A549 (cell line): Measurements from ENCODE around the gene HAUS8. TPM values are rescaled to one million over a fixed set of nuclear protein-coding genes. Genes with fewer than 3 reads are reported as not detected.
A peak's percentile ranks its signal among the peaks of the same experiment; 100 is the strongest.

Experiments used
- ATAC-seq, 2 experiments: fragments of 200-7000 bp in 1 of 2; fragments of >200 bp in 1 of 2; cut with Nextera tagmentation in 1 of 2; cut with Tn5 transposase in 1 of 2; 3 replicates each; pipeline versions ENCODE4 v1.8.0 to v1.9.1; 2018 to 2020; ENCODE audit warnings: mild to moderate bottlenecking in 1 of 2, moderate library complexity in 1 of 2
- CTCF ChIA-PET: fragments of 300-600 bp; sonication (Branson Sonifier 250); formaldehyde crosslinking; extraction: SDS; loops from one replicate; lab custom pipeline; 2021; ENCODE audit warnings: antibody characterized with exemption, inconsistent platforms; lab: Yijun Ruan, JAX
- POLR2A ChIA-PET: fragments of 350-600 bp; formaldehyde crosslinking; extraction: SDS; loops from one replicate; lab custom pipeline; 2021; ENCODE audit warnings: antibody characterized with exemption, inconsistent platforms; lab: Yijun Ruan, JAX
- DNase-seq, 2 experiments: peaks; one replicate each; pipeline versions ENCODE4 v3.0.0 to v3.0.0-alpha.2; 2011 to 2016; ENCODE audit warnings: low read depth in 1 of 2, low spot score in 1 of 2
- FAIRE-seq: peaks from 2 replicates; lab custom pipeline; 2011; peaks lifted over from hg19 to GRCh38; lab: Jason Lieb, UNC
- H3K27ac ChIP-seq, 2 experiments: fragments of >200 bp; sonication (Bioruptor Twin); formaldehyde crosslinking; 3 replicates each; pipeline ENCODE4 v1.5.1; 2016 to 2017
- H3K4me1 ChIP-seq: fragments of >200 bp; sonication (Bioruptor Twin); formaldehyde crosslinking; 3 replicates; pipeline ENCODE4 v1.6.1; 2016
- H3K4me2 ChIP-seq: fragments of >200 bp; sonication (Bioruptor Twin); formaldehyde crosslinking; 3 replicates; pipeline ENCODE4 v1.6.1; 2016
- H3K4me3 ChIP-seq: fragments of >200 bp; sonication (Bioruptor Twin); formaldehyde crosslinking; 3 replicates; pipeline ENCODE4 v1.5.1; 2016
- H3K9me3 ChIP-seq: fragments of >200 bp; sonication (Bioruptor Twin); formaldehyde crosslinking; 3 replicates; pipeline ENCODE4 v1.6.1; 2016
- BHLHE40 ChIP-seq: IDR thresholded peaks from 2 replicates; pipeline ENCODE4 v1.6.1; 2012; ENCODE audit warnings: low read depth, low read length, inconsistent platforms
- CBX8 ChIP-seq: fragments of 200-600 bp; sonication (generic); IDR thresholded peaks from 2 replicates; pipeline ENCODE4 v1.6.1; 2016
- CEBPB ChIP-seq, 2 experiments: fragments of >200 bp in 1 of 2; sonication (Bioruptor Twin) in 1 of 2; formaldehyde crosslinking in 1 of 2; IDR thresholded peaks; 2 replicates each; pipeline ENCODE4 v1.6.1; 2012 to 2016
- CHD2 ChIP-seq: fragments of 150-350 bp; IDR thresholded peaks from 2 replicates; pipeline ENCODE4 v1.6.1; 2014; ENCODE audit warnings: low read length; ENCODE audit not compliant: partially characterized antibody
- CHD4 ChIP-seq: fragments of 200-600 bp; sonication (generic); IDR thresholded peaks from 2 replicates; pipeline ENCODE4 v1.6.1; 2016; ENCODE audit warnings: antibody characterized with exemption, mild to moderate bottlenecking, borderline replicate concordance
- EHF ChIP-seq: fragments of 250-450 bp; sonication (Bioruptor Pico); IDR thresholded peaks from 2 replicates; pipeline ENCODE4 v1.5.0; 2020; ENCODE audit warnings: mild to moderate bottlenecking
- ESRRA ChIP-seq: fragments of 150-350 bp; IDR thresholded peaks from 2 replicates; pipeline ENCODE4 v1.6.1; 2014; ENCODE audit warnings: mild to moderate bottlenecking, low read length, borderline replicate concordance
- FOSL2 ChIP-seq, 2 experiments: fragments of 450-650 bp in 1 of 2; fragments of >200 bp in 1 of 2; sonication (Bioruptor Twin) in 1 of 2; formaldehyde crosslinking; IDR thresholded peaks; 2 replicates each; pipeline versions ENCODE4 v1.5.0 to v1.6.1; 2016 to 2020; ENCODE audit warnings: mild to moderate bottlenecking in 1 of 2, moderate library complexity in 1 of 2
- GATA3 ChIP-seq: IDR thresholded peaks from 2 replicates; pipeline ENCODE4 v1.6.1; 2012; ENCODE audit warnings: borderline replicate concordance
- HDAC2 ChIP-seq: fragments of 200-600 bp; sonication (generic); IDR thresholded peaks from 2 replicates; pipeline ENCODE4 v1.6.1; 2016
- HOXB13 ChIP-seq: fragments of 250-450 bp; sonication (Bioruptor Pico); IDR thresholded peaks from 2 replicates; pipeline ENCODE4 v1.5.0; 2020; ENCODE audit warnings: low read depth, mild to moderate bottlenecking, moderate library complexity
- JUN ChIP-seq, 2 experiments: fragments of >200 bp; sonication (Bioruptor Twin); formaldehyde crosslinking; IDR thresholded peaks; 2 replicates in 1 of 2; 3 replicates in 1 of 2; pipeline ENCODE4 v1.6.1; 2016 to 2017
- MYC ChIP-seq: IDR thresholded peaks from 2 replicates; pipeline ENCODE4 v1.6.1; 2012; ENCODE audit warnings: mild to moderate bottlenecking, inconsistent platforms, low read length, improper control_type of control experiment, borderline replicate concordance
- NPAS2 ChIP-seq: fragments of 250-450 bp; sonication (Bioruptor Pico); IDR thresholded peaks from 2 replicates; pipeline ENCODE4 v1.8.0; 2022; ENCODE audit warnings: mild to moderate bottlenecking, moderate library complexity, borderline replicate concordance
- NR3C1 ChIP-seq: fragments of >200 bp; sonication (Bioruptor Twin); formaldehyde crosslinking; IDR thresholded peaks from 3 replicates; pipeline ENCODE4 v1.6.1; 2017
- PHF8 ChIP-seq: fragments of 200-600 bp; sonication (generic); IDR thresholded peaks from 2 replicates; pipeline ENCODE4 v1.6.1; 2016; ENCODE audit warnings: low read depth, mild to moderate bottlenecking, antibody characterized with exemption, moderate library complexity, borderline replicate concordance
- RAD21 ChIP-seq, 2 experiments: fragments of >200 bp in 1 of 2; sonication (Bioruptor Twin) in 1 of 2; formaldehyde crosslinking in 1 of 2; IDR thresholded peaks in 1 of 2; conservative IDR thresholded peaks in 1 of 2; 2 replicates in 1 of 2; 3 replicates in 1 of 2; pipeline ENCODE4 v1.6.1; 2012 to 2018; ENCODE audit warnings: inconsistent platforms in 1 of 2
- RFX5 ChIP-seq: fragments of 450-650 bp; IDR thresholded peaks from 2 replicates; pipeline ENCODE4 v1.7.1; 2014; ENCODE audit warnings: antibody characterized with exemption, mild to moderate bottlenecking, moderate library complexity
- RNF2 ChIP-seq: fragments of 200-600 bp; sonication (generic); IDR thresholded peaks from 2 replicates; pipeline ENCODE4 v1.6.1; 2016; ENCODE audit warnings: low read depth, mild to moderate bottlenecking, antibody characterized with exemption, moderate library complexity, borderline replicate concordance
- SMC3 ChIP-seq: fragments of >200 bp; sonication (Bioruptor Twin); formaldehyde crosslinking; IDR thresholded peaks from 3 replicates; pipeline ENCODE4 v1.6.1; 2018; ENCODE audit warnings: inconsistent platforms
- TP53 ChIP-seq: fragments of 250-450 bp; sonication (Bioruptor Pico); IDR thresholded peaks from 2 replicates; pipeline ENCODE4 v1.5.0; 2021; ENCODE audit warnings: mild to moderate bottlenecking, moderate library complexity
- ZNF302 ChIP-seq: fragments of 250-450 bp; sonication (Bioruptor Pico); IDR thresholded peaks from 2 replicates; pipeline ENCODE4 v1.9.0; 2021; ENCODE audit warnings: inconsistent platforms, mild to moderate bottlenecking, moderate library complexity
- ZSCAN20 ChIP-seq: fragments of 250-450 bp; sonication (Bioruptor Pico); IDR thresholded peaks from 2 replicates; pipeline ENCODE4 v1.8.0; 2022; ENCODE audit warnings: mild to moderate bottlenecking, moderate library complexity
- WGBS: methylation state at CpG from one replicate; pipeline ENCODE4 v1.1.6; 2017; ENCODE audit errors: missing lambda C conversion rate; 5-methylcytosine and 5-hydroxymethylcytosine counted together
- polyA plus RNA-seq, 4 experiments: library from polyadenylated mRNA; depleted of rRNA in 3 of 4; stranded (reverse); fragments of >200 nt; fragmentation: RNase III in 1 of 4; extraction: RNeasy Plus Mini Kit Qiagen cat#74134 plus additional on column Dnase treatment in 1 of 4; gene quantifications; 2 replicates in 3 of 4; 3 replicates in 1 of 4; pipeline ENCODE4 v1.2.3, GENCODE V29; 2011 to 2017
- TF ChIP-seq, protein P1 (sequence below): fragments of 250-450 bp; sonication (Bioruptor Pico); IDR thresholded peaks from 2 replicates; pipeline ENCODE4 v1.5.0; 2020; ENCODE audit warnings: low read depth, mild to moderate bottlenecking, moderate library complexity
- TF ChIP-seq, protein P2 (sequence below): IDR thresholded peaks from 2 replicates; pipeline ENCODE4 v1.6.1; 2012
- TF ChIP-seq, protein P3 (sequence below): IDR thresholded peaks from 2 replicates; pipeline ENCODE4 v1.6.1; 2012
- TF ChIP-seq, protein P4 (sequence below): fragments of 150-350 bp; IDR thresholded peaks from 2 replicates; pipeline ENCODE4 v1.6.1; 2014; ENCODE audit warnings: low read depth, mild to moderate bottlenecking, low read length

The HAUS8 gene
- polyA plus RNA-seq, 2 of the 4 experiments (the other 2 are of a cell fraction): 15.1 to 16.2 TPM

DNA sequence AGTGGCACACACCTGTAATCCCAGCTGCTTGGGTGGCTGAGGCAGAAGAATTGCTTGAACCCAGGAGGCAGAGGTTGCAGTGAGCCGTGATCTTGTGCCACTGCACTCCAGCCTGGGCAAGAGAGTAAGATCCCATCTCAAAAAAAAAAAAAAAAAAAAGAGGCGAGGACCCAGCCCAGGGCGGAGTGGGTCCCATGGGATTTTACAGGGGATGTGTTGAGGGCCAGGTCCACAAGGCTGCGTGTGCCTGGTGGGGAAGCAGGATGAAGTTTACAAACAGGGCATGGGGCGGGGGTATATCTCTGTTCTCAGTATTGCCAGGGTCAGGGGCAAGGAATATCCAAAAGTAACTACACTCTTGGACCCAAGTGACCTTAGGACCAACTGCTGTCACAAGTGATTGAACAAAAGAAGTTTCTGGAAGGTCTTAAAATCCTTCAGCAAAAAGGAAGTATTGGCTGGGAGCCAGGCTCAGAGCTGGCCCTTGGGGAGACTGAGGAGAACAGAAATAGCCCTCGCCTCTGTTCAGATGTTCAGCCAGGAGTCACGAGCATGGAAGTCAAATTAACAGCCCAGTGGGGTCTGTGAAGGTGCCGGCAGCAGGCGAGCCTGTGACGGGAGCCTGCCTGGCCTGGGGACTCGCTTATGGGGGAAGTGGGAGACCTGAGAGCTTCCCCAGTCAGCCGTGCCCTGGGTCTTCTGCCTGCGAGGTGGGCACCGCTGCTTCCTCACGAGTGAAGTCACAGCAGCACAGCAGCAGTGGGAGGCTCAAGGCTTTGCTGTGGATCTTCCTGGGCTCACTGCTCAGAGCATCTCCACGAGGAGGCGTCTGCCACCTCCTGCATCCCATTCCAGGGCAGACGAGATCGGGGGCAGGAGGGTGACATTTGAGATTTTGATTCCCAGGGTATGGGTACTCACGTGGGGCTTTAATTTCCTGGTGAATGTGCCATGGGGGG, 6.7 kb upstream of the HAUS8 start:
- Histone ChIP-seq H3K4me3 (no peak overlapping the region), H3K4me1 (peaks cover 26% of the 10 kb centered on the region), H3K9me3 (no peaks in the 10 kb centered on the region), H3K27ac (no peak overlapping the region), H3K4me2 (no peak overlapping the region)
- ATAC-seq: no peak
- 95% methylated on average over 10 of the region's 20 CpGs for WGBS
- FAIRE-seq: no peak
- POLR2A ChIA-PET: no interaction called here
- DNase-seq: no peak
- CTCF ChIA-PET: interaction anchor here (0.7 kb wide), 1 partner anchor 701 kb away, joined by 4 read pairs; no protein-coding TSS in a partner anchor
- TF ChIP-seq, protein P1, sequence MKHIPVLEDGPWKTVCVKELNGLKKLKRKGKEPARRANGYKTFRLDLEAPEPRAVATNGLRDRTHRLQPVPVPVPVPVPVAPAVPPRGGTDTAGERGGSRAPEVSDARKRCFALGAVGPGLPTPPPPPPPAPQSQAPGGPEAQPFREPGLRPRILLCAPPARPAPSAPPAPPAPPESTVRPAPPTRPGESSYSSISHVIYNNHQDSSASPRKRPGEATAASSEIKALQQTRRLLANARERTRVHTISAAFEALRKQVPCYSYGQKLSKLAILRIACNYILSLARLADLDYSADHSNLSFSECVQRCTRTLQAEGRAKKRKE (CRISPR knock-in tag): no peak
- TF ChIP-seq, protein P2, sequence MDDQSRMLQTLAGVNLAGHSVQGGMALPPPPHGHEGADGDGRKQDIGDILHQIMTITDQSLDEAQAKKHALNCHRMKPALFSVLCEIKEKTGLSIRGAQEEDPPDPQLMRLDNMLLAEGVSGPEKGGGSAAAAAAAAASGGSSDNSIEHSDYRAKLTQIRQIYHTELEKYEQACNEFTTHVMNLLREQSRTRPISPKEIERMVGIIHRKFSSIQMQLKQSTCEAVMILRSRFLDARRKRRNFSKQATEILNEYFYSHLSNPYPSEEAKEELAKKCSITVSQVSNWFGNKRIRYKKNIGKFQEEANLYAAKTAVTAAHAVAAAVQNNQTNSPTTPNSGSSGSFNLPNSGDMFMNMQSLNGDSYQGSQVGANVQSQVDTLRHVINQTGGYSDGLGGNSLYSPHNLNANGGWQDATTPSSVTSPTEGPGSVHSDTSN: no peak
- TF ChIP-seq BHLHE40 (no peak), RNF2 (no peak), RAD21 (conservative IDR thresholded peaks at IDR 0.05 in 1 of 2, IDR thresholded peaks at IDR 0.05 in 1 of 2) (no peak), CEBPB (IDR thresholded peaks at IDR 0.05) (no peak), PHF8 (no peak), CHD4 (no peak), ZNF302 (CRISPR knock-in tag) (no peak), GATA3 (no peak), NPAS2 (CRISPR knock-in tag) (no peak), NR3C1 (no peak), ZSCAN20 (CRISPR knock-in tag) (no peak)

DNA sequence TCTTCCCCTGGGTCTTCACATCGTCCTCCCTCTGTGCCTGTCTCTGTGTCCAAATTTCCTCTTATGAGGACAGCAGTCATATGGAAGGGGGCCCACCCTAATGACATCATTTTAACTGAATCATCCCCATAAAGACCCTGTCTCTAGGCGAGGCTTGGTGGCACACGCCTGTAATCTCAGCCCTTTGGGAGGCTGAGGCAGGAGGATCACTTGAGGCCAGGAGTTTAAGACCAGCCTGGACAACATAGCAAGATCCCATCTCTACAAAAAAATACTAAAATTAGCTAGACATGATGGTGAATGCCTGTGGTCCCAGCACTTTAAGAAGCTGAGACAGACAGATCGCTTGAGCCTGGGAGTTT, 5.2 kb upstream of the HAUS8 start:
- DNase-seq (no peak), FAIRE-seq (no peak), ATAC-seq (no peak)
- Histone ChIP-seq H3K4me1 (peaks cover 31% of the 10 kb centered on the region), H3K4me2 (peak overlapping the region; percentile 96), H3K4me3 (no peak overlapping the region), H3K27ac (peak overlapping the region; percentile 83 to 94), H3K9me3 (no peaks in the 10 kb centered on the region)
- ChIA-PET POLR2A (no interaction called here), CTCF (interaction anchor here (0.6 to 1.4 kb wide), 8 partner anchors 13 to 202 kb away, joined by 3 to 4 read pairs (median 3); partner anchors contain the start of gene OCEL1)
- no peak for TF ChIP-seq HOXB13
- no peak for TF ChIP-seq MYC
- no peak for TF ChIP-seq CHD2
- TF ChIP-seq CHD4: no peak
- TF ChIP-seq, protein P3, sequence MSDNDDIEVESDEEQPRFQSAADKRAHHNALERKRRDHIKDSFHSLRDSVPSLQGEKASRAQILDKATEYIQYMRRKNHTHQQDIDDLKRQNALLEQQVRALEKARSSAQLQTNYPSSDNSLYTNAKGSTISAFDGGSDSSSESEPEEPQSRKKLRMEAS: no peak
- no peak for TF ChIP-seq NPAS2 (CRISPR knock-in tag)
- WGBS: 55% methylated on average over 4 of the region's 4 CpGs

DNA sequence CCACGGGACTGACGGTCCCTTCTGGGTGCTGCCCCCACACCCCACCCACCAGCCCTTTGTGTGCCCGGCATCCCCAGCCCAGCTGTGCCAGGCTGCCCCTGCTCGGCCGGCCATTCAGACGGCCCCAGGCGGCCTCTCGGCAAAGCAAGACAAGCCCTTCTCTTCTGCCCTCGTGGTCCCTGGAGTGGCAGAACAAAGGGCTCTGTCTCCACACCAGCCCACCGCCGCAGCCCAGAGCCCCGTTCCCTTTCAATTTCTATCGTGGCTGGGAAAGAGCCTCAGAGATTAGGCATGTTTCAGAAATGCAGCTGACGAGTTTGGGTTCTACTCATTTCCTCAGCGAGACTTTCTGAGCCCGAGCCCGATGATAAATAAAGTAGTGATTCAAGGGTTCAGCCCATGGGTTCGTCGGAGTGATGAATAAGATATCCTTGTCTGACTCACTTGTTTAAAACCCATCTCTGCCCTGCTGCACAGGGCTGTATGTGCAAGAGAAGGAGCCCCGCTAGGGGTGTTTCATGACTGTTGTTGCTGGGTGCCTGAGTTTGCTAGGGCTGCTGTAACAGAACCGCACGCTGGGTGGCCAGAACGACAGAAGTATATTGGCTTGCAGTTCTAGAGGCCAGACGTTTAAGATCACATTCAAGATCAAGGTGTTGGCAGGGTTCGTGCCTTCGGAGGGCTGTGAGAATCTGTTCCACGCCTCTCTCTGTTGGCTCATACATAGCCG, 4.6 kb upstream of the HAUS8 start:
- ATAC-seq: peak; percentile 89 to 90
- peak overlapping the region; percentile 96 for H3K4me2 ChIP-seq
- peaks cover 31% of the 10 kb centered on the region for H3K4me1 ChIP-seq
- peak; percentile 83 to 90 for DNase-seq
- no peak for FAIRE-seq
- peak overlapping the region; percentile 83 to 94 for H3K27ac ChIP-seq
- ChIA-PET CTCF (interaction anchor here (0.6 to 1.4 kb wide), 9 partner anchors 8 to 203 kb away, joined by 3 to 4 read pairs (median 3); partner anchors contain the start of gene OCEL1), POLR2A (no interaction called here)
- 8% methylated on average over 23 of the region's 28 CpGs for whole genome bisulfite sequencing
- no peaks in the 10 kb centered on the region for H3K9me3 ChIP-seq
- H3K4me3 ChIP-seq: peak overlapping the region; percentile 29
- TF ChIP-seq, protein P1 (CRISPR knock-in tag): no peak
- TF ChIP-seq JUN (IDR thresholded peaks at IDR 0.05) (peak in 1 of 2 experiments; percentile 30; a peak in 1 of 5 replicates), CBX8 (no peak), CEBPB (IDR thresholded peaks at IDR 0.05) (0 out of 4 replicates have a peak, but pooled peaks of 1 of the 2 experiments have one; percentile 14), FOSL2 (IDR thresholded peaks at IDR 0.05) (no peak), FOSL2 (CRISPR knock-in tag; IDR thresholded peaks at IDR 0.05) (peak; percentile 78), SMC3 (peak; percentile 63), TP53 (CRISPR knock-in tag) (no peak), PHF8 (no peak), RFX5 (no peak), ESRRA (no peak), HDAC2 (no peak), EHF (CRISPR knock-in tag) (no peak)
- TF ChIP-seq, protein P4, sequence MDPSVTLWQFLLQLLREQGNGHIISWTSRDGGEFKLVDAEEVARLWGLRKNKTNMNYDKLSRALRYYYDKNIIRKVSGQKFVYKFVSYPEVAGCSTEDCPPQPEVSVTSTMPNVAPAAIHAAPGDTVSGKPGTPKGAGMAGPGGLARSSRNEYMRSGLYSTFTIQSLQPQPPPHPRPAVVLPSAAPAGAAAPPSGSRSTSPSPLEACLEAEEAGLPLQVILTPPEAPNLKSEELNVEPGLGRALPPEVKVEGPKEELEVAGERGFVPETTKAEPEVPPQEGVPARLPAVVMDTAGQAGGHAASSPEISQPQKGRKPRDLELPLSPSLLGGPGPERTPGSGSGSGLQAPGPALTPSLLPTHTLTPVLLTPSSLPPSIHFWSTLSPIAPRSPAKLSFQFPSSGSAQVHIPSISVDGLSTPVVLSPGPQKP: no peak
